KG1 (cell line): ENCODE results near the gene ABCB11.
A peak's percentile ranks its signal among the peaks of the same experiment; 100 is the strongest.

Experiments used
- DNase-seq: peaks from one replicate; lab custom pipeline; 2025; lab: John Stamatoyannopoulos, UW

ABCB11 gene

DNA sequence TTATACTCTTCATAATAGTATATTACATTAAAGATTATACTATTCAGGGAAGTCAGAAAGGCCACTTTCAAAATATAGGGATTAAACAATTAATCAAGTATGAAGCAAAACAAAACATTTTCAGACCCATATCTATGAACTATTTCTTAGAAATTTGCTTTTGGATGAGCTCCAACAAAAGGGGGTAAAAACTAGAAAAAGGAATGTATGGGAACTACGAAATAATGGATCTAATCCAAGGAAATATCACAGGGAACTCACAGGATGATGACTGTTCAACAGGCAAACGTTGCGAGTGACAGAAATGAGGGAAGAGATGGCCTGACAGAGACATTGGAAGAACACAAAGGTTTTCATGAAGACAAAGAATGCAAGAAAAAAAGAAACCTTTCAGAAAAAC lies 102.1 kb downstream of the ABCB11 start:
- no peak for DNase-seq

DNA sequence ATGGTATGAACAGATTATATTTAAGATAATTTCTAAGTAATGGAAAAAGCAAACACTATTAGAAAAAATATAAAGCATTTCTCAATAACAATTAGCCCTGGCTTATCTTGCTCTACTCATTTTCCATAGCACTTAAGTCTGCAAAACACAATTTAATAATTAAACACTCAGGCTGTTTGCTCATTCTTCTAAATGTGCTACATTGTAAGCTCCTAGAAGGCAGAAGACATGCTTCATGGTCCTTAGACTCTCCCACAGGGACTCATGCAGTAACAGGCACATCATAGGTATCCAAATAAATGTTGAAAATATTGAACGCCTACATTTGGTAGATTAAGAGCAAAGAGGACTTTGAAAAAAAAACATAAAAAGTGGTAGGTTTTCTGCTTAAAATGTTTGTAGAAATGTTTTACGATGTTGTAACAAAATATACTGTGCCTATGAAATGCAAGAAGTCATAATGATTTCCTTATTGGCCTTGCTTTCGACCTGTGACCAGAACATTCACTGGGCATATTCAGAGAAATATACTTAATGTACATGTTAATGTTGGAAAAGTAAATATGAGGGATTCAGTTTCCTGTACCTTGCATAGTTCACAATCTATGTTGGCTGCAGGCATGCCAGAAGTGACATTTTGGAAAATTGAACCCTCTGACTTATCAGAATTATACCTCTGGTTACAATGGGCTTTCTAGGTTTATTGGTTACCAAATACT lies 102.9 kb downstream of the ABCB11 start:
- DNase-seq = no peak

DNA sequence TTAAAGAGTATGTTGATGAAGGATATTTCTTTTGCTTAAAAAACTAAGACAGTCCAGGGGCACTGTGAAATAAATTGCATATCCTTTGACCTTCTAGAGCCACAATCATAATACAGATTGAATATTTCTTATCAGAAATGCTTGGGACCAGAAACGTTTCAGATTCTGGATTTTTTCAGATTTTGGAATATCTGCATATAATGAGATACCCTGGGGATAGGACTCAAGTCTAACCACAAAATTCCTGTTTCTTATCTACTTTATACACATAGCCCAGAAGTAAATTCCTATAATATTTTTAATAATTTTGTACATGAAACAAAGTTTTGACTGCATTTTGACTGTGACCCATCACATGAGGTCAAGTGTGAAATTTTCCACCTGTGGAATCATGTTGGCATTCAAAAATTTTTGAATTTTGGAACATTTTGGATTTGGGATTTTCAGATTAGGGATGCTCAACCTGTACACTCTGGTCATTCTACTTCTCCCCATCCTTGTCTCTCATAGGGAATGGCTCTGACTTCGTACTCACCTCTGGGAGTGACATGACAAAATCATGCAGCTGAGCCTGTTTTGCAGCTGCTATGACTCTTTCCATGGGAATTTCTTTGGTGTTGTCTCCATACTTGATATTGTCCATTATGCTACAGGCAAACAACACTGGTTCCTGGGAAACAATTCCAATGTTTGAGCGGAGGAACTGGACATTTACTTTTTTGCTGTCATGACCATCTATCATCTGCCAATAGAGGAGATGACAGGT lies 104.3 kb downstream of the ABCB11 start:
- DNase-seq = no peak

DNA sequence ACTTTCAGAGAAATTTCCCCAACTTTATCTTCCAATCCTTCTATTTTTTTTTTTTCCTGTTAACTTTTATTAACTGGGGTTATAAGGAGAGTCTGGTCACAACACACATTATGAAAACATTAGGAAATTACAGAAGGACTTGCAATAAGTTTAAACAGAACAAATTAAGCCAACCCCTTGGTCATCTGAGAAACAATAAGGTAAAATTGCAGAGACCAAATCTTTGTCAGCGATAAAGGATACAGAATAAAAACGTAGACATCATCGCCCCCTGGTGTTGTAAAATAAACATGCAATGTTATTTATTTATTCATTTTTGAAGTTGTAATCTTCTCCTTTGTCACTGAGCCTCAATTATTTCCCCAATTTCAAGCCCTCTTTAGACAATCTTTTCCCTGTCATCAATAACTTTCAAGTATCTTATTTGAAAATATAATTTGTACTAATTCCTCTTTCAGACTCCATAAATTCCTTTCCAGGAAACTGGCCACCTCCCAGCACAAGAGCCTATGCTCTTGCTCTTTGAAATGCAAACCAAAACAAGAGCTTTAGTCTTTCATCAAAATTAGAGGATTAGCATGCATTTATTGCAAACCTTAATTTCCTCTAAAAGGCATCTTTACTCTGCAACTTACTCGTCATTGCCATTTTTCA lies 110.5 kb downstream of the ABCB11 start:
- DNase-seq = peak; percentile 57

DNA sequence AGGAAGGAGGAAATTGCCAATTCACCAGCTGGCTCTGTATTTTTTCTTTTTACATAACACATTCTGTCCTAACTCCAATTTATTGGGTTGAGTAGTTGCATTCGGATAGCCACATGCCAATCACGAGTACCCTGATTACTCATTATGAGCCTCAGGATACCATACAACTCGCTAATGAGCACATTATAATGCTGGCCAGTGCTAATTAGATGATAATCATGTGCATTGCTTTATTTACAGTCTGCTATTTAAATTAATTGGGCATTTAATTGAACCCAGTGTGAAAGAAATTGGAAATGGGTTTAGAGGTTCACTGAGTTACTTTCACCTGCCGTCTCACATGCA lies 114.8 kb downstream of the ABCB11 start:
- no peak for DNase-seq

DNA sequence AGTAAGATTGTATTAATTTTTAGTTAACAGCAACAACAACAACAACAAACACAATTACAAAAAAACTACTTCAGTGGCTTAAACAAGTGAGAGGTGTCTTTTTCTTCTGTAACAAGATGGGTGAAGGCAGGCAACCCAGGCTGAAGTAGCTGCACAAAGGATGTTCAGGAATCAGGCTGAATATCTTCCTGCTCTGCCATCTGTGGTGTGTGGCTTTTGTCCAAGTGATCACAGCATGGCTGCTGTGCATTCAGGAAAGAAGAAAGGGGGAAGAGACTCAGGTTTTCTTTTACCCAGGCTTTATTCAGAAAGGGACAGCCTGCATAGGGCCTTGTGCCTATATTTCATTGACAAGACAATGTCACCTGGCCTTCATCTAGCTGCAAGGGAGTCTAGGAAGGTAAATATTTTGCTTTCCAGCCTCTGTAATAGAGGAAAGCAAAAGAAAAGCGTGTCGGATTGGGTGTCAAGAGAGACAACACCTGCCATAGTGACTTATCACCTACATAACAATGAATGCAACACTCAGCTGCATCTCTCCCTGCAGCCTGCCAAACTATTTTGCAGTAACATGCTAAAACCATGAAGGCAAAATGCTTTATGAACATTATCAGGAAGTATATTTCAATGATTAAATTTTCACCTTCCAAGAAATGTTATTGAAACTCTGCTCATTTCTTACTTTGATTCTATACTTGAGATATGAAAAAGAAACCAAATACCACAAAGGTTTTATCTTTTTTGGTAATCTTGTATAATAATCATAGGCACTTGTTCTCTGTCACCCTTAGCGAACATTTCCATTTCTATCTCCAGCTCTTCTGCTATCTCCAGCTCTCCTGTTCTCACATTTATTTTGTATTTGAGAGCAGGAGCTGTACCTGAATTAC lies 115.4 kb downstream of the ABCB11 start:
- DNase-seq = no peak

DNA sequence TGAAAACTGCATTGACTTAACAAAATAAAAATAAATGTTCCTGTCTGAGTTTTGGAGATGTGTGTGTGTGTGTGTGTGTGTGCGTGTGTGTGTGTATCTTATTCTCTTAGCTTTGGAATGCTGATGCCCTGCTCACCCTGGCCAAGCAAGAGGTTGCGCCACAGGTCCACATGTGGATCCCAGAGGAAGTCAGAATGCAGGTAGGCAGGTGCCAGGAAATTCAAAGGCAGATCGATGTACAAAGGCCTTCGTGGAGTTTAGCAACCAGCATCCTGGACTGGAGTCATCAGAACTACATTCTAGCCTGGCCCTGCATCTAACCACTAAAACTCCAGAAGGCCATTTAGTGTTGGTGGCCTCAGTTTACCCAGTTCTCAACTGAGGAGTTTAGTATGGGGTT lies 117.6 kb downstream of the ABCB11 start:
- no peak for DNase-seq

DNA sequence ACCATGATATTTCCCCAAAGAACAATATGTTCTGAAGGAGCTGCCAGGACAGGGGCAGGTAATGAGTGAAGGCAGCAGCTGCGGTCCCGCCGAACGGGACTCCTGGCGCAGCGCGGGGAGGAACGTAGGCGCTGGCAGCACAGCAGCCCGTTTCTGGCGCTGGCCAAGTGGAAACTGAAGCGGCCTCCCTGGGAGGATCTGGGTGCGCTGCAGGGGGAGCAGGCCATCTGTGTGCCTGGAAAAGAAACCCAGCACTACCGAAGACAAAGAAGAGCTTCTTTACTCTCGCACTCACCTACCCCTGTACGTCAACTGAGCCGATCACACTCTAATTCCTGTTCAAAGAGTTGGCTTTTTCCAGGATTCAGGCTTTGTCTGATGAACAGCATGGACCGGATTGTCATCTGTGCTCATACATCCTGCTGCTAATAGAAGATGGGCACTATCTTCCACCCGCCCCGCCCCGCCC lies 118.2 kb downstream of the ABCB11 start:
- no peak for DNase-seq

DNA sequence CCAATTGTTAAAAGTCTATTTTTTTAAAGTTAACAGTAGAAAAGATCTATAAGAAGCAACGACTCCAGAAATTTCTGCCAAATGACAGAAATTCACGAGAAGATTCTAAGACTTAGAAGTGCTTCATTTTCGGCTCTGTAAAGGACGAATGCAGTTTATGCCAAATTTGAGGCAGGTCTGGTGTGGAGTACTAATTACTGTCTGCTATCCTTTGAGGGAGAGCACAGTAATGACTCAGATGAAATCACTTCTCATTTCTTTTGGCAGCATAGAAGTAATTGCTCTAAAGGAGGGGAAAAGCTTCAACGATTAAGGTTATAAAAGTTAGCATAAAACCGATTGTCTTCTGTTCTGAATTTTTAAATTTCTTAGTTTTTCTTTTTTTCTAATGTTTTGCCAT lies 118.7 kb downstream of the ABCB11 start:
- DNase-seq = no peak

DNA sequence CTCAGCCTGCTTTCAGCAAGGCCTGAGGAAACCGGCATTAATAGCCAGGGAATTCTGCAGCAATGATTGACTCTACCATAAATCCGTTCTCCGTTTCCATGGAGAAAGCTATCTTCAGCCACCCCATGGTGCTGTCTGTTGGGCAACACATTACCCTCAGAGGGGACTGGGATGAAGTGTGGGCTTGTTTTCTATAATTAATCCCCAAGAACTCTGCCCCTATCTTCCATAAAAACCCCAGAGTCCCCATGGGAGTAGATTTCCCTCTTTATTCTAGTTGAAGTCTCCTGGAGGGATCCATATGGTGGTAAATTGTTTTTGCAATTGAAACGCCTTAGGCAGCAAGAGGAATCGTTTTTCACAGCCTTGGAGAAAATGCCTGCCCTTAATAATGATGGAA lies 120.8 kb downstream of the ABCB11 start:
- DNase-seq = no peak

DNA sequence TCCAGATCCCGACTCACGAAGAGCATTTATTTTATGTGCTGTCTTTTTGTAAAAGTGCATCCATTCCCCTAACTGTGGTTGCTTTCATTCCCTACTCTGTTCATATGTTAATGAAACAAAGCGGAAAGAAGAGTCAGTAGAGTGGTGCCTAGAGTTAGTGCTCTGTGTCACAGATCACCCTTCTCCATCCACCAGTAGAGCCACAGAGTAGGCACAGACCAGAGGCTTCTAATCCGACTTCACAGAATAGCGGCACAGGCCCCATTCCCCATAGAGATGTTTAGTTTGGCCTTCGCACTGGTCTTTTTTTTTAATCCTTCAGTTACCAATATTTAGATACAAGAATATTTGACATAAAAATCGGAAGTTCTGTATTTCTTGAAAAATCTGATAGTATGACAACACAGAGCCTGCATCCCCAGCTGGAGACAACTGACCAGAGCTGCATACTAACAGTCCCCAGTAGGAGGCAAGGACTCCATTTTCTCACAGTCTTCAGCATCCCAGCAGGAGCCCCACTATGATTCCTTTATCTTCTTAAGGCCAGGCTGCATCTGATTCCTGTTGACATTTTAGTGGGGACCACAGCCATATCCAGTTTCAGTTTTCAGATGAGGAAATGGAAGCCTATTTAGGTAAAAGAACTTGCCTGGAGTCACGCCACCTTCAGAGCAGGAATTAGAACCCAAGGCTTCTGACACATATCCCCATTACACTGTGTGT lies 123.0 kb downstream of the ABCB11 start:
- DNase-seq = no peak

DNA sequence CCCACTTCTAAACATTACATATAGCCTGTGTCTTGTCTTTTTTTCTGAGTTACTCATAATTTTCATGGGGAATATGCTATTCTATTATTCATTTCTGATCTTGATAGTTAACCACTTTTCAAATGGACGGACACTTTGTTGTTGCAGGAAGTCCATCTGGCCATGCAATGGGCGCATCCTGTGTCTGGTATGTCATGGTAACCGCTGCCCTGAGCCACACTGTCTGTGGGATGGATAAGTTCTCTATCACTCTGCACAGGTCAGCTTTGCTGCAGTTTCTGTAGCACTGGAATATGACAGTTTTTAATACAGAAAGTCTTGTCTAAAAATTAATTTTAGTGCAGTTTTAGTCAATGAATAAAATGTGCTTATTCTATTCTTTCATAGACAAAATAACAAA lies 126.8 kb downstream of the ABCB11 start:
- no peak for DNase-seq

DNA sequence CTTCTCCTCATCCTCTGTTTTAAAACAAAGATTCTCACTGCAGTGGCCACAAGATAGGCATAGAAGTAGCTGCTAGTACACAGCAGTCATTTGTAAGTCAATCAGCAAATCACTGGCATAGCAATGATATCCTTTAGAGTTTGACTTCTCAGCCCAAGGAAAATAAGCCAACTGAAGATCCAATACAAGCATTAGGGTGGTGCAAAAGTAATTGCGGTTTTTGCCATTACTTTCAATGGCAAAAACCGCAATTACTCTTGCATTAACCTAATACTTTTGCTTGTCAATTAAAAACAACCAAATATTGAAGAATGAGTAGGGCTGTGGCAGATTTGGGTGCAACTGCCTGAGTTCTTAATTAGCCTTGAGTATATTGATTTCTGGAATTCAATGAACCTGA lies 127.2 kb downstream of the ABCB11 start:
- no peak for DNase-seq

DNA sequence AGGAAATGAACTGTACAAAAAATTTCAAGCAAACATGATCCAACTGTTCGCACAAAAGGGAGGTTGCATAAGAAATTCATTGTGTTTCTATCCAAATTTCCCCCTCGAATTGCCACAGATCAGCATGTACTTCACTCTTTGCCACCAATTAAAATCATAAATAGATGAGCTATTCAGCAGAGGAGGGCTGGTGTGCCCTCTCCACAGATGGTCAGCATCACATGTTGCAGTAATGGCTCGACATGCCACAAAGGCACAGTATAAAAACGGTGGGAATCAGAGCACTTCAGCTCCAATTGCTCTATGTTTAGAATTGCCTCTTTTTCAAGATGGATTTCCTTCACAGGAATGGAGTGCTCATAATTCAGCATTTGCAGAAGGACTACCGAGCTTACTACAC lies 130.1 kb downstream of the ABCB11 start, which contains the start of gene G6PC2:
G6PC2 (plus strand) TSS at position 289 of the 400 bp plus-strand sequence; CDS start at position 330, 41 bp downstream.
- DNase-seq = no peak

DNA sequence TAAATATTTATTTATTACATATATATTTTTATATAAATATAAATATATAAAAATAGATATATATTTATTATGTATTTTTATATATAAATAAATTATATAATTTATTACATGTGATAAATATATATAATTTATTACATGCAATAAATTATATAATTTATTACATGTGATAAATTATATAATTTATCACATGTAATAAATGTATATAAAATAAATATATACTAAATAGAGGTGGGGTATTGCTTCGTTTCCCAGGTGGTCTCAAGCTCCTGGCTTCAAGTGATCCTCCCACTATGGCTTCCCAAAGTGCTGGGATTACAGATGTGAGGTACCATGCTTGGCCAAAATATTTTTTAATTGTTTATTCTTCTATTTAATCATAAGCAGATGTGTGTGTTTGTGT lies 133.7 kb downstream of the ABCB11 start:
- no peak for DNase-seq

DNA sequence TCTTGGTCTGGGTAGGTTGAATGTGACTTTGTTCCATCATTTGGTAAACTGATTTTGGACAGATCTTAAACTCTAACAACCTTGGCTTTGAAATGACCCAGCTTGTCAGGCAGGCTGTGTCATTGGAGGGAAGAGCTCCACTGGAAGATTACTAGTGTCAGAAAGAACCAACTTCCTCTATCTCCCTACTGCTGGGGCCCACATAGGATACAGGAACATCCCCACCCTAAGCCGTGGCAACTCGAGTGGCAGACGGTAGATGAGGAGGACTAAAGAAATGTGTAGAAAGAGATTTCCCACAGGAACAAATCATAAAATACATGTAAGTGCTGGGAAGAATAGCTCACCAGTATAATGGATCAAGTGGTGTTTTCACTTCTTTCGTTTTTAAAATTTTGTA lies 134.3 kb downstream of the ABCB11 start:
- DNase-seq = no peak

DNA sequence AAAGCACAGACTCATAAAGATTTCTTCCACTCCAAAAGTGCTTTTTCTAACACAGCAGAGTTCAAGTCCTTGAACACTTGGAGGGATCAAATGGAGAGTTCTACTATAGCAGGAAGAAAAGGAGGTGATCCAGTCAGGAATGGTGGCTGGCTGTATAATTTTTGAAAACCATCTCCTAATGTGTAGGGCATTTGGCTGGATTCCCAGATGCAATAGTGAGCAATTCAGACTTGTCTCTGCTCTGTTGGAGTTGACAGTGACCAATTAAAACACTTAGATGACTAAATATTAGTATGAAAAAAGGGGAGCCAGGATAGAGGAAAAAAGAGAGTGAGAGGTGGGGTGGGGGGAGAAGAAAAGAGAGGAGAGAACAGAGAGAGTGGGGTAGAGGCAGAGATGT lies 135.4 kb downstream of the ABCB11 start:
- DNase-seq = no peak

DNA sequence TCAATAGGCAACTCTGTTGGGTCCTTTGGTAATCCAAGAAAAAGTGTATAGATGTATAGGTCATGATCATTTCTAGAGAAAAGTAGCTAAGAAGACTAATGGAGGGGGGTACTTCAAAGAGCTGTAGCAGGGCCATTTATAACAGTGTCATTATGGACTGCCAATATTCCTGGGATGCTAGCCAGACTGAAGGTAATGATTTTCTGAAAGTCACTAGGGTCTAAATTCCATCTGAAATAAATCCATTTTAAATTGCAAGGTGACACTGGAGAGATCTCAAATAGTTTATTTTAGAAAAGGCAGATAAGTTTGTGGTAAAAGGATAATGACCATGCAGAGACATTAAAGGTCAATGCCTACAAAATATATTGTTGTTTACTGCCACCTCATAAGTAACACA lies 136.4 kb downstream of the ABCB11 start:
- DNase-seq = no peak

DNA sequence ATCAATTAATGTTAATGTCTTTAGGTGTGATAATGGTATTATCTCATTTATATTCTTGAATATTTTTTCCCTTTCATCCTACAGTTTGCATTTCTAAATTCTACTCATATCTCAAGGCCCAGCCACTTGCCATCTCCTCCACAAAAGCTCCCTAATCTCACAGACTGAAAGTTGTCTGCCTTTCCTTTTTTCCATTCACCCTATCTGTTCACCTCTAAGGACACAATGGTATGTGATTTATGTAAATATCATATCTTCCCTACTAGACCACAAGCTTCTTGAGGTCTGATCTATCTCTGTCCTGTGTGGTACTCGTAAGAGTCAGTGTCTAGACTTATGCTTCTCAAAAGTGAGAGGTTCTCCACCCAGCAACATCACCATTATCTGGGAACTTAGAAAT lies 137.0 kb downstream of the ABCB11 start:
- no peak for DNase-seq

DNA sequence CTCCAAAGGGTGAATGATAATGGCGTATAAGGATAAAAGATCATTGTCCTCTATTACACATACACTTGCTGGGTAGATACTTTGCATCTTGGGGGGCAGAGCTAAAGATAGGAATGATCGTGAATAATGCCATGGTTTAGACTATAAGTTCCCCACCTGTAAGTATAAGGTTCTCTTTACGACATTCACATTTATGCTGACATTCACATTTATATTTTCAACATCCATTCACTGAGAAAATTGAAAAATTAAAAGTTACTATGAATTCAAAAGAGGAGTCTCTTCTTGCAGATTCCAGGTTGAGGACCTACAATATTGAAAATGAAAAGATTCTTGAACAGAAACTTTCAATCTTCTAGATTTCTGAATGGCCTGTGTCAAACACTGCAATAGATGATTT lies 138.8 kb downstream of the ABCB11 start:
- DNase-seq = no peak

DNA sequence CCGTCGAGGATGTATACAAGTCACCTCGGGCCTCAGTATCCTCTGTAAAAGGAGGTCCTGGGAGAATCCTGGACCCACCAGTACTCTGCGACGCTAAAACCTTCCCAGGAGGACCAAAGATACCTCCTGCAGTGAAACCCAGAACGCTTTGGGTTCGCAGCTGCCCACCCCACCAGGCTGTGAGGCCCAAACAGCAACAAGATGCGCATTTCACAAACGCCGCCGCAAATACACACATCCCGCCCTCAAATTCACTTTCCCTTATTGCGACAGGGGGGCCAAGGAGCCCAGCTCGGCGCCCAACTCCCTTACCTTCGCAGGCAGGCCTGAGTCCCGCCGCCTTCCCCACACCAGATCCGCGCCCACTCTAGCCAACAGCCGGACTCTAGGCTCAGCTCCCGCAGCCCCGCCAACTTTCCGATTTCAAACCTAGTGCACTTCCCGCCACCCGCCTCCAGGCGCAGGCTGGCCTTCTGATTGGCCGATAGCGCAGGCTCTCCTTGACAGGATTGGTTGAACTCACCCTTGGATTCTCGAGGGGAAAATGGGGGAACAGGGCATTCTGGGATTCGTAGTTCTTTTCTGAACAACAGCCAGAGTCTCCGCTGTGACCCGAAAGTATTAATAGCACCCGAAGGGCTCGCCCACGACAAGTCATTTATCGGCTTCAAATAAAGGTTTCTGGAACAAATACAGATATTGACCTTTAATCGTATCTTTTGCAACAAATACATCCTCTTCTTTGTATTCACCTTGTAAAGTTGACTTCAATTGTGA lies 140.9 kb downstream of the ABCB11 start, which contains the start of gene SPC25:
SPC25 (minus strand) TSS at position 425 of the 777 bp plus-strand sequence. CDS start 911 bp downstream, outside the sequence.
- DNase-seq = peak; percentile 88
